HEK293 (cell line): ENCODE measurements around the gene LPCAT4.
A peak's percentile ranks its signal among the peaks of the same experiment; 100 is the strongest.

Experiments used
- EGR2 ChIP-seq: fragments of 450-650 bp; formaldehyde crosslinking; IDR thresholded peaks from 2 replicates; pipeline ENCODE4 v1.5.1; 2016; ENCODE audit warnings: low read depth, missing biosample characterization, missing genetic modification characterization
- FEZF1 ChIP-seq: fragments of 450-650 bp; formaldehyde crosslinking; IDR thresholded peaks from 2 replicates; pipeline ENCODE4 v1.5.1; 2016; ENCODE audit warnings: missing biosample characterization, missing genetic modification characterization
- GFI1B ChIP-seq: fragments of 450-650 bp; formaldehyde crosslinking; IDR thresholded peaks from 2 replicates; pipeline ENCODE4 v1.5.1; 2016; ENCODE audit warnings: missing biosample characterization, missing genetic modification characterization
- HOXC10 ChIP-seq: sonication (generic); formaldehyde crosslinking; IDR thresholded peaks from 2 replicates; pipeline ENCODE4 v1.8.1; 2023; ENCODE audit warnings: mild to moderate bottlenecking, missing genetic modification reagents
- MZF1 ChIP-seq: fragments of 450-650 bp; formaldehyde crosslinking; IDR thresholded peaks from 2 replicates; pipeline ENCODE4 v1.5.1; 2017; ENCODE audit warnings: missing biosample characterization, missing genetic modification characterization, borderline replicate concordance
- REPIN1 ChIP-seq: fragments of 450-650 bp; formaldehyde crosslinking; IDR thresholded peaks from 2 replicates; pipeline ENCODE4 v1.5.1; 2017; ENCODE audit warnings: missing biosample characterization, missing genetic modification characterization, low read depth
- SALL2 ChIP-seq: fragments of 450-650 bp; formaldehyde crosslinking; IDR thresholded peaks from 2 replicates; pipeline ENCODE4 v1.5.0; 2017; ENCODE audit warnings: missing biosample characterization, mild to moderate bottlenecking, missing genetic modification characterization, borderline replicate concordance
- SETDB1 ChIP-seq: IDR thresholded peaks from one replicate; pipeline ENCODE4 v1.6.1; 2017; ENCODE audit warnings: mild to moderate bottlenecking, low read length, moderate library complexity, mixed read lengths; ENCODE audit not compliant: insufficient read length
- TSHZ1 ChIP-seq: fragments of 450-650 bp; formaldehyde crosslinking; IDR thresholded peaks from 2 replicates; pipeline ENCODE4 v1.5.1; 2016; ENCODE audit warnings: missing biosample characterization, missing genetic modification characterization, borderline replicate concordance
- ZBTB17 ChIP-seq: fragments of 450-650 bp; formaldehyde crosslinking; IDR thresholded peaks from 2 replicates; pipeline ENCODE4 v1.5.1; 2016; ENCODE audit warnings: missing biosample characterization, missing genetic modification characterization
- ZBTB7A ChIP-seq: fragments of 450-650 bp; formaldehyde crosslinking; IDR thresholded peaks from 2 replicates; pipeline ENCODE4 v1.5.1; 2016; ENCODE audit warnings: low read depth, missing biosample characterization, missing genetic modification characterization
- ZFP37 ChIP-seq: fragments of 450-650 bp; formaldehyde crosslinking; IDR thresholded peaks from 2 replicates; pipeline ENCODE4 v1.5.1; 2016; ENCODE audit warnings: missing biosample characterization, missing genetic modification characterization
- ZNF114 ChIP-seq: fragments of 450-650 bp; formaldehyde crosslinking; IDR thresholded peaks from 2 replicates; pipeline ENCODE4 v1.5.0; 2017; ENCODE audit warnings: missing biosample characterization, missing genetic modification characterization
- ZNF140 ChIP-seq: fragments of 450-650 bp; formaldehyde crosslinking; IDR thresholded peaks from 2 replicates; pipeline ENCODE4 v1.5.1; 2016; ENCODE audit warnings: missing biosample characterization, missing genetic modification characterization
- ZNF146 ChIP-seq: fragments of 450-650 bp; formaldehyde crosslinking; IDR thresholded peaks from 2 replicates; pipeline ENCODE4 v1.5.1; 2016; ENCODE audit warnings: missing biosample characterization, missing genetic modification characterization
- ZNF19 ChIP-seq: fragments of 450-650 bp; formaldehyde crosslinking; IDR thresholded peaks from 2 replicates; pipeline ENCODE4; 2016; ENCODE audit warnings: missing biosample characterization, missing genetic modification characterization, low read depth
- ZNF211 ChIP-seq: fragments of 450-650 bp; formaldehyde crosslinking; IDR thresholded peaks from 2 replicates; pipeline ENCODE4 v1.5.1; 2016; ENCODE audit warnings: low read depth, missing biosample characterization, missing genetic modification characterization
- ZNF239 ChIP-seq: fragments of 450-650 bp; formaldehyde crosslinking; IDR thresholded peaks from 2 replicates; pipeline ENCODE4 v1.5.1; 2016; ENCODE audit warnings: missing biosample characterization, missing genetic modification characterization
- ZNF266 ChIP-seq: fragments of 450-650 bp; formaldehyde crosslinking; IDR thresholded peaks from 2 replicates; pipeline ENCODE4 v1.5.1; 2016; ENCODE audit warnings: missing biosample characterization, missing genetic modification characterization, low read depth
- ZNF354C ChIP-seq: fragments of 450-650 bp; formaldehyde crosslinking; IDR thresholded peaks from 2 replicates; pipeline ENCODE4 v1.5.1; 2016; ENCODE audit warnings: missing biosample characterization, missing genetic modification characterization, low read depth, borderline replicate concordance
- ZNF391 ChIP-seq: fragments of 450-650 bp; formaldehyde crosslinking; IDR thresholded peaks from 2 replicates; pipeline ENCODE4 v1.5.1; 2016; ENCODE audit warnings: low read depth, missing biosample characterization, missing genetic modification characterization, borderline replicate concordance
- ZNF501 ChIP-seq: fragments of 450-650 bp; formaldehyde crosslinking; IDR thresholded peaks from 2 replicates; pipeline ENCODE4 v1.5.1; 2016; ENCODE audit warnings: missing biosample characterization, missing genetic modification characterization
- ZNF548 ChIP-seq: fragments of 450-650 bp; formaldehyde crosslinking; IDR thresholded peaks from 2 replicates; pipeline ENCODE4 v1.5.1; 2016; ENCODE audit warnings: missing biosample characterization, missing genetic modification characterization
- ZNF561 ChIP-seq: fragments of 450-650 bp; IDR thresholded peaks from 2 replicates; pipeline ENCODE4 v1.5.1; 2018; ENCODE audit warnings: missing biosample characterization, missing genetic modification characterization, borderline replicate concordance
- ZNF658 ChIP-seq: fragments of 450-650 bp; formaldehyde crosslinking; IDR thresholded peaks from 2 replicates; pipeline ENCODE4; 2016; ENCODE audit warnings: missing biosample characterization, missing genetic modification characterization
- ZNF664 ChIP-seq: fragments of 450-650 bp; formaldehyde crosslinking; IDR thresholded peaks from 2 replicates; pipeline ENCODE4 v1.5.1; 2016; ENCODE audit warnings: missing biosample characterization, missing genetic modification characterization
- ZNF677 ChIP-seq: fragments of 450-650 bp; IDR thresholded peaks from 2 replicates; pipeline ENCODE4 v1.5.0; 2018; ENCODE audit warnings: missing biosample characterization, mild to moderate bottlenecking, missing genetic modification characterization, moderate library complexity
- ZNF747 ChIP-seq: fragments of 450-650 bp; formaldehyde crosslinking; IDR thresholded peaks from 2 replicates; pipeline ENCODE4 v1.5.1; 2016; ENCODE audit warnings: missing biosample characterization, missing genetic modification characterization
- ZNF830 ChIP-seq: fragments of 450-650 bp; IDR thresholded peaks from 2 replicates; pipeline ENCODE4 v1.5.0; 2018; ENCODE audit warnings: missing biosample characterization, missing genetic modification characterization, low read depth, mild to moderate bottlenecking, moderate library complexity
- TF ChIP-seq, protein P1 (sequence below): fragments of 450-650 bp; formaldehyde crosslinking; optimal IDR thresholded peaks from 2 replicates; pipeline ENCODE3; 2016; ENCODE audit warnings: missing biosample characterization, mild to moderate bottlenecking, missing genetic modification characterization
- TF ChIP-seq, protein P2 (sequence below): fragments of 450-650 bp; formaldehyde crosslinking; IDR thresholded peaks from 2 replicates; pipeline ENCODE4 v1.5.1; 2016; ENCODE audit warnings: missing biosample characterization, missing genetic modification characterization
- TF ChIP-seq, protein P3 (sequence below): fragments of 450-650 bp; formaldehyde crosslinking; IDR thresholded peaks from 2 replicates; pipeline ENCODE4 v1.5.1; 2016; ENCODE audit warnings: missing biosample characterization, missing genetic modification characterization

The LPCAT4 gene

GRCh38 chr15:34337557-34338306, 29.3 kb downstream of the LPCAT4 start, which contains the start of gene SLC12A6 (continued):
- no peak for TF ChIP-seq ZNF114 (tag by site-specific recombination)
- TF ChIP-seq ZNF211 (tag by site-specific recombination), result no peak
- no peak for TF ChIP-seq ZNF664 (tag by site-specific recombination)
- no peak for TF ChIP-seq ZBTB7A (tag by site-specific recombination)
- TF ChIP-seq ZNF658, result no peak
- no peak for TF ChIP-seq ZNF146 (tag by site-specific recombination)
- TF ChIP-seq ZNF548 (tag by site-specific recombination), result no peak
- TF ChIP-seq SETDB1, result no peak
- no peak for TF ChIP-seq ZNF140 (tag by site-specific recombination)
- no peak for TF ChIP-seq REPIN1 (tag by site-specific recombination)
- TF ChIP-seq ZNF830 (tag by site-specific recombination), result no peak
- no peak; the same call in 1 of the 2 replicates for TF ChIP-seq MZF1
- TF ChIP-seq ZNF239 (tag by site-specific recombination), result no peak
- no peak for TF ChIP-seq ZNF677
- TF ChIP-seq, protein P1, sequence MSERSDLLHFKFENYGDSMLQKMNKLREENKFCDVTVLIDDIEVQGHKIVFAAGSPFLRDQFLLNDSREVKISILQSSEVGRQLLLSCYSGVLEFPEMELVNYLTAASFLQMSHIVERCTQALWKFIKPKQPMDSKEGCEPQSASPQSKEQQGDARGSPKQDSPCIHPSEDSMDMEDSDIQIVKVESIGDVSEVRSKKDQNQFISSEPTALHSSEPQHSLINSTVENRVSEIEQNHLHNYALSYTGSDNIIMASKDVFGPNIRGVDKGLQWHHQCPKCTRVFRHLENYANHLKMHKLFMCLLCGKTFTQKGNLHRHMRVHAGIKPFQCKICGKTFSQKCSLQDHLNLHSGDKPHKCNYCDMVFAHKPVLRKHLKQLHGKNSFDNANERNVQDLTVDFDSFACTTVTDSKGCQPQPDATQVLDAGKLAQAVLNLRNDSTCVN, result peak; percentile 86
- TF ChIP-seq, protein P2, sequence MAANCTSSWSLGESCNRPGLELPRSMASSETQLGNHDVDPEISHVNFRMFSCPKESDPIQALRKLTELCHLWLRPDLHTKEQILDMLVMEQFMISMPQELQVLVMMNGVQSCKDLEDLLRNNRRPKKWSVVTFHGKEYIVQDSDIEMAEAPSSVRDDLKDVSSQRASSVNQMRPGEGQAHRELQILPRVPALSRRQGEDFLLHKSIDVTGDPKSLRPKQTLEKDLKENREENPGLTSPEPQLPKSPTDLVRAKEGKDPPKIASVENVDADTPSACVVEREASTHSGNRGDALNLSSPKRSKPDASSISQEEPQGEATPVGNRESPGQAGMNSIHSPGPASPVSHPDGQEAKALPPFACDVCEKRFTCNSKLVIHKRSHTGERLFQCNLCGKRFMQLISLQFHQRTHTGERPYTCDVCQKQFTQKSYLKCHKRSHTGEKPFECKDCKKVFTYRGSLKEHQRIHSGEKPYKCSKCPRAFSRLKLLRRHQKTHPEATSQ (tag by site-specific recombination), result no peak
- TF ChIP-seq ZNF391, result no peak
- no peak for TF ChIP-seq ZNF501 (tag by site-specific recombination)
- no peak for TF ChIP-seq TSHZ1 (tag by site-specific recombination)
- no peak for TF ChIP-seq ZNF354C
- TF ChIP-seq SALL2 (tag by site-specific recombination), result no peak
- no peak for TF ChIP-seq ZNF266 (tag by site-specific recombination)
- peak; percentile 59; the same call in 1 of the 2 replicates for TF ChIP-seq ZNF561 (tag by site-specific recombination)
- TF ChIP-seq HOXC10 (CRISPR knock-in tag), result no peak
- no peak for TF ChIP-seq FEZF1 (tag by site-specific recombination)
- no peak for TF ChIP-seq ZNF747
- no peak for TF ChIP-seq ZNF19
- no peak for TF ChIP-seq GFI1B
- peak; percentile 61 for TF ChIP-seq ZBTB17 (tag by site-specific recombination)
- TF ChIP-seq, protein P3, sequence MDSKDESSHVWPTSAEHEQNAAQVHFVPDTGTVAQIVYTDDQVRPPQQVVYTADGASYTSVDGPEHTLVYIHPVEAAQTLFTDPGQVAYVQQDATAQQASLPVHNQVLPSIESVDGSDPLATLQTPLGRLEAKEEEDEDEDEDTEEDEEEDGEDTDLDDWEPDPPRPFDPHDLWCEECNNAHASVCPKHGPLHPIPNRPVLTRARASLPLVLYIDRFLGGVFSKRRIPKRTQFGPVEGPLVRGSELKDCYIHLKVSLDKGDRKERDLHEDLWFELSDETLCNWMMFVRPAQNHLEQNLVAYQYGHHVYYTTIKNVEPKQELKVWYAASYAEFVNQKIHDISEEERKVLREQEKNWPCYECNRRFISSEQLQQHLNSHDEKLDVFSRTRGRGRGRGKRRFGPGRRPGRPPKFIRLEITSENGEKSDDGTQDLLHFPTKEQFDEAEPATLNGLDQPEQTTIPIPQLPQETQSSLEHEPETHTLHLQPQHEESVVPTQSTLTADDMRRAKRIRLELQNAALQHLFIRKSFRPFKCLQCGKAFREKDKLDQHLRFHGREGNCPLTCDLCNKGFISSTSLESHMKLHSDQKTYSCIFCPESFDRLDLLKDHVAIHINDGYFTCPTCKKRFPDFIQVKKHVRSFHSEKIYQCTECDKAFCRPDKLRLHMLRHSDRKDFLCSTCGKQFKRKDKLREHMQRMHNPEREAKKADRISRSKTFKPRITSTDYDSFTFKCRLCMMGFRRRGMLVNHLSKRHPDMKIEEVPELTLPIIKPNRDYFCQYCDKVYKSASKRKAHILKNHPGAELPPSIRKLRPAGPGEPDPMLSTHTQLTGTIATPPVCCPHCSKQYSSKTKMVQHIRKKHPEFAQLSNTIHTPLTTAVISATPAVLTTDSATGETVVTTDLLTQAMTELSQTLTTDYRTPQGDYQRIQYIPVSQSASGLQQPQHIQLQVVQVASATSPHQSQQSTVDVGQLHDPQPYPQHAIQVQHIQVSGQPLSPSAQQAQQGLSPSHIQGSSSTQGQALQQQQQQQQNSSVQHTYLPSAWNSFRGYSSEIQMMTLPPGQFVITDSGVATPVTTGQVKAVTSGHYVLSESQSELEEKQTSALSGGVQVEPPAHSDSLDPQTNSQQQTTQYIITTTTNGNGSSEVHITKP (tag by site-specific recombination), result no peak
- TF ChIP-seq EGR2 (tag by site-specific recombination), result no peak
- TF ChIP-seq ZFP37 (tag by site-specific recombination), result no peak
